Activated naive CD4-positive, alpha-beta T cell (primary cell): ENCODE data around the gene OR52E4.

ENCODE experiments used
- DNase-seq, 4 experiments: peaks; one replicate each; lab custom pipeline; 2025; lab: John Stamatoyannopoulos, UW

The OR52E4 gene

GRCh38 chr11:5929571-5930368 is 49.3 kb downstream of the OR52E4 start:
- no peak for DNase-seq

GRCh38 chr11:5930614-5931013 is 50.2 kb downstream of the OR52E4 start:
- DNase-seq: no peak

- DNase-seq: no peak
Measured at GRCh38 chr11:5931061-5931460, 50.6 kb downstream of the OR52E4 start.

GRCh38 chr11:5932671-5933070 is 52.2 kb downstream of the OR52E4 start:
- no peak for DNase-seq

GRCh38 chr11:5933116-5933515 is 52.7 kb downstream of the OR52E4 start:
- no peak for DNase-seq
